Frontal cortex (tissue), 4 donors: ENCODE data around the gene PDRG1. TPM values are rescaled to one million over a fixed set of nuclear protein-coding genes. Genes with fewer than 3 reads are reported as not detected.

Experiments
- DNase-seq, 2 donors: peaks; one replicate each; pipeline ENCODE4 v3.0.0; 2012; ENCODE audit warnings: low spot score in 2 of 2
- FAIRE-seq: peaks from 2 replicates; lab custom pipeline; 2012; peaks lifted over from hg19 to GRCh38; lab: Jason Lieb, UNC
- small RNA-seq: library from RNA; depleted of rRNA; stranded (forward); fragments of <200 nt; gene quantifications from one replicate; pipeline ENCODE3, GENCODE V24; 2014
- total RNA-seq: library from RNA; depleted of rRNA; stranded (reverse); fragments of >200 nt; gene quantifications from one replicate; pipeline ENCODE4 v1.2.3, GENCODE V29; 2014
- donor health status: control.
- donor health status: control.
- donor health status: control.

Gene PDRG1
- total RNA-seq, 1 donor from 2014 or later, result 6.9 TPM

- DNase-seq (no peak), FAIRE-seq (no peak)
Observed at GRCh38 chr20:31913431-31914157, 38.3 kb downstream of the PDRG1 start.

- DNase-seq, result no peak
- no peak for FAIRE-seq
Observed at GRCh38 chr20:31910071-31910803, 41.6 kb downstream of the PDRG1 start.

- DNase-seq, result no peak
- no peak for FAIRE-seq
Observed at GRCh38 chr20:31909253-31910070, 42.4 kb downstream of the PDRG1 start.

GRCh38 chr20:31908424-31908823, 43.4 kb downstream of the PDRG1 start:
- FAIRE-seq (no peak), DNase-seq (no peak)

GRCh38 chr20:31908016-31908415, 43.8 kb downstream of the PDRG1 start:
- FAIRE-seq (no peak), DNase-seq (no peak)

GRCh38 chr20:31907046-31907445, 44.8 kb downstream of the PDRG1 start:
- FAIRE-seq, result no peak
- DNase-seq, result no peak

- no peak for DNase-seq
- FAIRE-seq, result no peak
Observed at GRCh38 chr20:31906001-31906400, 45.8 kb downstream of the PDRG1 start.

GRCh38 chr20:31903627-31904386, 48.0 kb downstream of the PDRG1 start:
- FAIRE-seq (no peak), DNase-seq (no peak)

GRCh38 chr20:31901615-31902014, 50.2 kb downstream of the PDRG1 start:
- DNase-seq, result no peak
- no peak for FAIRE-seq

GRCh38 chr20:31897541-31897940, 54.3 kb downstream of the PDRG1 start:
- DNase-seq (no peak), FAIRE-seq (no peak)

GRCh38 chr20:31896049-31896448, 55.8 kb downstream of the PDRG1 start:
- no peak for FAIRE-seq
- DNase-seq, result no peak

GRCh38 chr20:31894980-31895675, 56.7 kb downstream of the PDRG1 start:
- peak in 1 of 2 donors; percentile 55 for DNase-seq
- FAIRE-seq, result no peak

Small RNA genes within 50 kb of the gene (small RNA-seq; reads per million reads assigned to genes)
- 0.10 reads per million for gene RNU1-94P

Other genes with a start within 250 kb of the PDRG1 start
- gene BCL2L1, start 229.2 kb downstream of the PDRG1 start, total RNA-seq, result 32.6 TPM
- 5.7 TPM for gene TPX2, start 212.8 kb downstream of the PDRG1 start, total RNA-seq
- 0.82 TPM for gene MYLK2, start 132.7 kb downstream of the PDRG1 start, total RNA-seq
- 0.82 TPM for gene FOXS1, start 106.4 kb downstream of the PDRG1 start, total RNA-seq
- gene DUSP15, start 81.5 kb downstream of the PDRG1 start, total RNA-seq, result 9.8 TPM
- gene TTLL9, start 81.4 kb downstream of the PDRG1 start, total RNA-seq, result 1.2 TPM
- gene XKR7, start 16.1 kb upstream of the PDRG1 start, total RNA-seq, result 9.8 TPM
- gene CCM2L, start 58.4 kb upstream of the PDRG1 start, total RNA-seq, result 2.9 TPM
- gene HCK, start 100.2 kb upstream of the PDRG1 start, total RNA-seq, result 2.9 TPM
- gene TM9SF4, start 157.7 kb upstream of the PDRG1 start, total RNA-seq, result 13.5 TPM